NB4 (cell line): ENCODE measurements around the gene PDLIM5.

Source experiments
- CTCF ChIP-seq: IDR thresholded peaks from one replicate; pipeline ENCODE4 v1.5.1; 2012; ENCODE audit warnings: low read depth, low read length
- POLR2A ChIP-seq: IDR thresholded peaks from 2 replicates; pipeline ENCODE4 v1.6.1; 2011; ENCODE audit warnings: mild to moderate bottlenecking; ENCODE audit not compliant: insufficient read length; ENCODE audit errors: extremely low read depth

- TF ChIP-seq CTCF (no peak), POLR2A (no peak)
Observed at GRCh38 chr4:94488670-94489069, 36.9 kb downstream of the PDLIM5 start.
